SJCRH30 (cell line): ENCODE data around the gene TUT4. TPM values are rescaled to one million over a fixed set of nuclear protein-coding genes. Genes with fewer than 3 reads are reported as not detected.

ENCODE experiments used
- DNase-seq, 2 experiments: peaks; one replicate each; pipeline ENCODE4 v3.0.0-alpha.2; 2015 to 2020
- H3K27ac ChIP-seq: fragments of 250-450 bp; sonication (Bioruptor Pico); 2 replicates; pipeline ENCODE4 v1.5.1; 2020; ENCODE audit warnings: mild to moderate bottlenecking, moderate library complexity
- H3K27me3 ChIP-seq: fragments of 250-450 bp; sonication (Bioruptor Pico); 2 replicates; pipeline ENCODE4 v1.5.1; 2020; ENCODE audit warnings: mild to moderate bottlenecking, moderate library complexity
- H3K36me3 ChIP-seq: fragments of 250-450 bp; sonication (Bioruptor Pico); 2 replicates; pipeline ENCODE4 v1.5.1; 2020; ENCODE audit warnings: mild to moderate bottlenecking, moderate library complexity
- H3K4me1 ChIP-seq: fragments of 250-450 bp; sonication (Bioruptor Pico); 2 replicates; pipeline ENCODE4 v1.5.1; 2020; ENCODE audit warnings: mild to moderate bottlenecking, moderate library complexity
- H3K4me3 ChIP-seq: fragments of 250-450 bp; sonication (Bioruptor Pico); 2 replicates; pipeline ENCODE4 v1.5.1; 2020; ENCODE audit warnings: mild to moderate bottlenecking, moderate library complexity
- H3K9me3 ChIP-seq: fragments of 250-450 bp; sonication (Bioruptor Pico); replicated peaks from 2 replicates; pipeline ENCODE4 v1.5.1; 2020; ENCODE audit warnings: mild to moderate bottlenecking, moderate library complexity
- total RNA-seq: library from RNA; depleted of rRNA; stranded (reverse); fragments of >200 nt; shearing (Covaris generic); gene quantifications from 2 replicates; pipeline ENCODE4 v1.2.3, GENCODE V29; 2014

The TUT4 gene
- total RNA-seq, 1 experiment from 2014 or later = 67.8 TPM

GRCh38 chr1:52482326-52483004 lies 70.4 kb downstream of the TUT4 start:
- peaks cover 31% of the 10 kb centered on the region for H3K36me3 ChIP-seq

GRCh38 chr1:52479076-52479475 lies 73.8 kb downstream of the TUT4 start:
- no peaks in the 10 kb centered on the region for H3K27me3 ChIP-seq
- H3K36me3 ChIP-seq = peaks cover 25% of the 10 kb centered on the region
- no peak for DNase-seq
- no peak overlapping the region for H3K27ac ChIP-seq
- no peaks in the 10 kb centered on the region for H3K4me1 ChIP-seq
- no peaks in the 10 kb centered on the region for H3K9me3 ChIP-seq
- H3K4me3 ChIP-seq = no peak overlapping the region

More at GRCh38 chr1:52482326-52483004, 70.4 kb downstream of the TUT4 start:
- H3K27me3 ChIP-seq = no peaks in the 10 kb centered on the region
- no peaks in the 10 kb centered on the region for H3K9me3 ChIP-seq
- no peak overlapping the region for H3K4me3 ChIP-seq
- H3K27ac ChIP-seq = no peak overlapping the region
- no peaks in the 10 kb centered on the region for H3K4me1 ChIP-seq
- DNase-seq = no peak

DNA sequence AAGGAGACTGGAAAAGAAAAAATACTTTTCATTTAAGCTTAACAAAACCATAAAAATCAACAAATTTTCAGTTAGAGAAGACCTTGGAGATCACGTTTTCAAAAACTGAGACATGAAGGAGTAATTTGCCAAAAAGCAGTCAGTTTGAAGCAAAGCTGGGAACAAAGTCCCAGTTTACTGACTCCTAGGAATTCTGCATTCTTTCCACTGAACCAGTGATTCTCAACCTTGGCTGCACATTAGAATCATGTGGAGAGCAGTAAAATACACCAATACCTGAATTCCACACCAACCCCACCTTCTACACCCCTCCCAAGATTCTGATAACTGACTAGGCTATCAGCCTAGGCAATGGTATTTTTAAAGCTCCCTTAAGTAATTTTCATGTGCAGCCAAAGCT lies 75.0 kb downstream of the TUT4 start:
- H3K4me3 ChIP-seq = no peak overlapping the region
- no peaks in the 10 kb centered on the region for H3K27me3 ChIP-seq
- H3K4me1 ChIP-seq = no peaks in the 10 kb centered on the region
- no peak overlapping the region for H3K27ac ChIP-seq
- no peak for DNase-seq
- peaks cover 35% of the 10 kb centered on the region for H3K36me3 ChIP-seq
- H3K9me3 ChIP-seq = no peaks in the 10 kb centered on the region

GRCh38 chr1:52476943-52477342 lies 75.9 kb downstream of the TUT4 start:
- no peak overlapping the region for H3K27ac ChIP-seq
- no peaks in the 10 kb centered on the region for H3K4me1 ChIP-seq
- no peak overlapping the region for H3K4me3 ChIP-seq
- H3K36me3 ChIP-seq = peaks cover 39% of the 10 kb centered on the region
- DNase-seq = no peak
- no peaks in the 10 kb centered on the region for H3K9me3 ChIP-seq
- no peaks in the 10 kb centered on the region for H3K27me3 ChIP-seq

- H3K9me3 ChIP-seq = no peaks in the 10 kb centered on the region
- H3K27ac ChIP-seq = no peak overlapping the region
- no peak overlapping the region for H3K4me3 ChIP-seq
- H3K36me3 ChIP-seq = peaks cover 48% of the 10 kb centered on the region
- DNase-seq = no peak
- no peaks in the 10 kb centered on the region for H3K27me3 ChIP-seq
- no peaks in the 10 kb centered on the region for H3K4me1 ChIP-seq
Measured at GRCh38 chr1:52474807-52475206, 78.1 kb downstream of the TUT4 start.

- DNase-seq = no peak
- H3K27me3 ChIP-seq = no peaks in the 10 kb centered on the region
- H3K4me3 ChIP-seq = no peak overlapping the region
- no peak overlapping the region for H3K27ac ChIP-seq
- H3K36me3 ChIP-seq = peaks cover 56% of the 10 kb centered on the region
- no peaks in the 10 kb centered on the region for H3K4me1 ChIP-seq
- no peaks in the 10 kb centered on the region for H3K9me3 ChIP-seq
Measured at GRCh38 chr1:52473039-52473438, 79.9 kb downstream of the TUT4 start.

- H3K4me3 ChIP-seq = no peak overlapping the region
- no peak for DNase-seq
Measured at GRCh38 chr1:52472384-52472783, 80.5 kb downstream of the TUT4 start.

DNA sequence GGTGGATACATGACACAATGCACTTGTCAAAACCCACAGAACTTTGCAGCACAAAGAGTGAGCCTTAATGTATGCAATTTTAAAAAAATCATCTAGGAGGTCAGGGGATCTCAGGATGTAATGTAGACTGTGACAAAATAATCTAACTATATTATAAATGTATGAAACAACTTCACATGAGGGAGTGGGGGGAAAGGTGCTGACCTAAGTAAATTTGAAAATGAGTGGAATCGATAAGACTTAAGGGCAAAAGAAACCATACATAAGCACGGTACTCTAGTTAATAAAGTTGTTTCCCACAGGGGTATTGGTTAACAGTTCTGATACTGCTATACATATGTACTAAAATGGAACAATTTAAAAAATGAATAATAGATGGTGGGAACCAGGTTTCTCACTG lies 83.8 kb downstream of the TUT4 start:
- no peak for DNase-seq
- H3K36me3 ChIP-seq = peaks cover 41% of the 10 kb centered on the region
- H3K27ac ChIP-seq = no peak overlapping the region
- H3K9me3 ChIP-seq = no peaks in the 10 kb centered on the region
- H3K4me3 ChIP-seq = no peak overlapping the region
- H3K27me3 ChIP-seq = no peaks in the 10 kb centered on the region
- H3K4me1 ChIP-seq = no peaks in the 10 kb centered on the region

More at GRCh38 chr1:52472384-52472783, 80.5 kb downstream of the TUT4 start:
- H3K27ac ChIP-seq = no peak overlapping the region
- peaks cover 51% of the 10 kb centered on the region for H3K36me3 ChIP-seq
- no peaks in the 10 kb centered on the region for H3K4me1 ChIP-seq
- H3K9me3 ChIP-seq = no peaks in the 10 kb centered on the region
- no peaks in the 10 kb centered on the region for H3K27me3 ChIP-seq

DNA sequence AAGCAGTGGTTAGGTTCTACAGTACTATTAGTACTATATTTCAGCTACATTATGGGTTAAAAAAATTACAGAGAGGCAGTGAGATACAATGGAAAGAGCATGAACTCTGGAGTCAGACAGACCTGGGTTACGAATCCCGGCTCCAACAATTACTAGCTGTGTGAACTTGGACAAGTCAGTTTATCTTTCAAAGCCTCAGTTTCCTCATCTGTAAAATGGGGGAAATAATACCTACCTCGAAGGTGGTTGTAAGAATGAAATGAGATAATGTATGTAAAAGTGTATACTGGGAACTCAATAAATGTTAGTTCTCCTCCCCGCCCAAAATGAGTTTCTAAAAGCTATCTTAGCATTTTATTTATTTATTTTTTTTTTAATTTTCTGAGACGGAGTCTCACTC lies 89.0 kb downstream of the TUT4 start:
- DNase-seq = no peak
- Histone ChIP-seq H3K36me3 (peaks cover 20% of the 10 kb centered on the region), H3K27me3 (no peaks in the 10 kb centered on the region; the same call in 1 of the 2 replicates), H3K9me3 (no peaks in the 10 kb centered on the region), H3K4me3 (no peak overlapping the region), H3K4me1 (no peaks in the 10 kb centered on the region), H3K27ac (no peak overlapping the region)

DNA sequence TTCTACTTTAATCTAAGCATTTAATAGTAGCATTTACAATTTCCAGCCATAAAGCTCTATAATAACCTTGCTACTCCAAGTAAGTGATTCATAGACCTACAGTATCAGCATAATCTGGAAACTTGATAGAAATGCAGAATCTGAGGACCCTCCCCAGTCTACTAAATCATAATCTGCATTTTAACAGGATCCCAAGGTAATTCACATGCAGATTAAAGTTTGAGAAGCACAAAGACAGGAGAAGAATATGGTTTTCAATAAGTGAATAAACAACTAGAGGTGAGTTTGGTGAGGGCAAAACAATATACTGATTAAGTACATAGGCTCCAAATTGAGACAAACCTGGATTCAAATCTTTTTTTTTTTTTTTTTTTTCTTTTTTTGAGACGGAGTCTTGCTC lies 91.1 kb downstream of the TUT4 start:
- Histone ChIP-seq H3K27me3 (no peaks in the 10 kb centered on the region; the same call in 1 of the 2 replicates), H3K9me3 (no peaks in the 10 kb centered on the region), H3K4me1 (no peaks in the 10 kb centered on the region), H3K4me3 (no peak overlapping the region), H3K36me3 (peaks cover 12% of the 10 kb centered on the region), H3K27ac (no peak overlapping the region)
- DNase-seq = no peak

GRCh38 chr1:52460694-52461093 lies 92.2 kb downstream of the TUT4 start:
- Histone ChIP-seq H3K27me3 (no peaks in the 10 kb centered on the region; the same call in 1 of the 2 replicates), H3K4me3 (no peak overlapping the region), H3K9me3 (no peaks in the 10 kb centered on the region), H3K27ac (no peak overlapping the region), H3K36me3 (peaks cover 16% of the 10 kb centered on the region), H3K4me1 (no peaks in the 10 kb centered on the region)
- DNase-seq = no peak

DNA sequence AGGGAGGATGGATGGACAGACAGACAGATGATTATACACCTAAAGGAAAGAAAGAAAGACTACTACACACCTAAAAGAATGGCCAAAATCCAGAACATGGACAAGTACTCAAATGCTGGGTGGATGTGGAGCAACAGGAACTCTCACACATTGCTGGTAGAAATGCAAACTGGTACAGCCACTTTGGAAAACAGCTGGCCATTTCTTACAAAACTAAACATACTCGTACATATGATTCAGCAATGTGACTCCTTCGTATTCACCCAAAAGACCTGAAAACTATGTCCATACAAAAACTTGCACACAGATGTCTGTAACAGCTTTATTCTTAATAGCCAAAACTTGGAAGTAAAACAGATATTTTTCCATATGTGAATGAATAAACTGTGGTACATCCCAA lies 97.2 kb downstream of the TUT4 start:
- H3K9me3 ChIP-seq = no peaks in the 10 kb centered on the region
- H3K4me1 ChIP-seq = no peaks in the 10 kb centered on the region
- peaks cover 10% of the 10 kb centered on the region for H3K36me3 ChIP-seq
- no peak for DNase-seq
- H3K27ac ChIP-seq = no peak overlapping the region
- H3K27me3 ChIP-seq = no peaks in the 10 kb centered on the region
- no peak overlapping the region for H3K4me3 ChIP-seq

GRCh38 chr1:52454779-52455178 lies 98.1 kb downstream of the TUT4 start:
- no peaks in the 10 kb centered on the region for H3K9me3 ChIP-seq
- H3K4me3 ChIP-seq = no peak overlapping the region
- no peak overlapping the region for H3K27ac ChIP-seq
- H3K4me1 ChIP-seq = no peaks in the 10 kb centered on the region
- H3K27me3 ChIP-seq = no peaks in the 10 kb centered on the region
- no peak for DNase-seq
- peaks cover 6% of the 10 kb centered on the region for H3K36me3 ChIP-seq

DNA sequence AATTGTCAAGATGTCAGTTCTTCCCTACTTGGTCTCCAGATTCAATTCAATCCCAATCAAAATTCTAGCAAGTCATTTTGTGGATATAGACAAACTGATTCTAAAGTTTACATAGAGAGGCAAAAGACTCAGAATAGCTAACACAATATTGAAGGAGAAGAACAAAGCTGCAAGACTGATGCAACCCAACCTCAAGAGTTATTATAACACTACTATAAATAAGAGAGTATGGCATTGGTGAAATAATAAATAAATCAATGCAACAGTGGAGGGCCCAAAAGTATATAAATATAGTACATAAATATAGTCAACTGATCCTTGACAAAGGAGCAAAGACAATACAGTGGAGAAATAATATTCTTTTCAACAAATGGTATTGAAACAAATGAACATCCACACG lies 98.8 kb downstream of the TUT4 start:
- Histone ChIP-seq H3K4me1 (no peaks in the 10 kb centered on the region), H3K27ac (no peak overlapping the region), H3K36me3 (peaks cover 6% of the 10 kb centered on the region), H3K9me3 (no peaks in the 10 kb centered on the region), H3K27me3 (no peaks in the 10 kb centered on the region), H3K4me3 (no peak overlapping the region)
- DNase-seq = no peak

DNA sequence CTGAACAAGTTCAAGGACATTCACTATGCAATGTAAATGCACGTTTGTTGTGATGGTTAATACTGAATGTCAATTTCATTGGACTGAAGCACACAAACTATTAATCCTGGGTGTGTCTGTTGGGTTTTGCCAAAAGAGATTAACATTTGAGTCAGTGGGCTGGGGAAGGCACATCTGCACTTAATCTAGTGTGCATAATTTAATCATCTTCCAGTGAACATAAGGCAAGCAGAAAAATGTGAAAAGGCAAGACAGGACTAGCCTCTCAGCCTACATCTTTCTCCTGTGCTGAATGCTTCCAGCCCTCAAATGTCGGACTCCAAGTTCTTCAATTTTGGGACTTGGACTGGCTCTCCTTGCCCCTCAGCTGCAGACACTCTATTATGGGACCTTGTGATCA lies 108.4 kb downstream of the TUT4 start:
- Histone ChIP-seq H3K4me1 (0 out of 2 replicates have a peak, but pooled peaks cover 3% of the 10 kb centered on the region), H3K27me3 (no peaks in the 10 kb centered on the region), H3K27ac (no peak overlapping the region), H3K4me3 (no peak overlapping the region), H3K36me3 (peaks cover 21% of the 10 kb centered on the region), H3K9me3 (no peaks in the 10 kb centered on the region)
- DNase-seq = no peak

DNA sequence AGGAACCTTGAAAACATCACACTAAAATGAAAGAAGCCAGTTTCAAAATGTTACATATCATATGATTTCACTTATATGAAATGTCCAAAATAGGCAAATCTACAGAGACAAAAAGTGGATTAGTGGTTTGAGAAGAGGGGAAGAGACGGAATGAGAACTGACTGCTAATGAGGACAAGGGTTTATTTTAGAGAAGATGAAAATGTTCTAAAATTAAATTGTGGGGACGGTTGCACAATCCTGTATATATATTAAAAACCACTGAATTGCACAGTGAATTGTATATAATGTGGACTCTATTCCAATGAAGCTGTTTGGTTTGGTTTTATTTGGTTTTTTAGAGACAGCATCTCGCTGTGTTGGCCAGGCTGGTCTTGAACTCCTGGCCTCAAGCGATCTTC lies 112.9 kb downstream of the TUT4 start:
- H3K27ac ChIP-seq = no peak overlapping the region
- no peak overlapping the region for H3K4me3 ChIP-seq
- peaks cover 34% of the 10 kb centered on the region for H3K36me3 ChIP-seq
- H3K9me3 ChIP-seq = no peaks in the 10 kb centered on the region
- H3K27me3 ChIP-seq = no peaks in the 10 kb centered on the region
- no peaks in the 10 kb centered on the region for H3K4me1 ChIP-seq
- DNase-seq = no peak
